Measurements from ENCODE around the gene ZBTB43. TPM values are rescaled to one million over a fixed set of nuclear protein-coding genes. Genes with fewer than 3 reads are reported as not detected.
A peak's percentile ranks its signal among the peaks of the same experiment; 100 is the strongest.

ZBTB43 gene
- total and polyA plus RNA-seq, 2 of the 4 experiments (the other 2 are of a cell fraction): 4.5 to 15.1 TPM

DNA sequence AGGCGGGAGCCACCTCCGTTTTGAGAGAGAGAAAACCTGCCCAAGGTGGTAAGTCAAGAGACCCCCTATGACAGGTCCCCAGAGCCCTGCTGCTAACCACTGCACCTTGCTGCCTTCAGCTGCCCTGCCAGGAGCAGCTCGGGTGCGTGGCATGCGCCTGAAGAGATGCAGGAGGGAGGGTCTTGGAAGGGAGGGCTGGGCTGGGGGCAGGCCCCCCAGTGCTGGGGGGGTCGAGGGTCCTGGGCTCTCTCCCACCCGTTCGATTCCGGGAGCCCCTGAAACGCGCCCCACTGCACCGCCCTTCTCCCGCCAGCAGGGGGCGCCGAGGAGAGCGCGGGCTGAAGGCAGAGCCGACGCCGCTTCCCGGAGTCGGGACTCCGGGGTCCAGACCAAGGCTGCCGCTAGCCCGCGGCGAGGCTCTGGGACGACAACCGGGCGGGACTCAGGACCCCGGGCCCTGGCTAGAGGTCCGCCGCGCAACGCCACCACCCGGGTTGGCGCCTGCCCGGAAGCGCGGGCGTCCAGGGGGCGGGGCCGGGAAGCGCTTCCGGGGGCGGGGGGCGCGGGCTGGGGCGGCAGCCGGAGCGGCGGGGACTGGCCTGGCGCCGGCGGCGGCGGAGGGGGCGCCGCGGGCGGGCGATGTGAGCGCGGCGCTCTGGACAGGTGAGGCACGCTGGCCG is 55.4 kb downstream of the ZBTB43 start, which contains the start of gene ZBTB34 (continued):
- TF ChIP-seq CHD1 (IDR thresholded peaks at IDR 0.05; ENCODE audit: low read depth, low read length) (no peak), RFX5 (IDR thresholded peaks at IDR 0.05; ENCODE audit: low read depth, low read length) (no peak)

DNA sequence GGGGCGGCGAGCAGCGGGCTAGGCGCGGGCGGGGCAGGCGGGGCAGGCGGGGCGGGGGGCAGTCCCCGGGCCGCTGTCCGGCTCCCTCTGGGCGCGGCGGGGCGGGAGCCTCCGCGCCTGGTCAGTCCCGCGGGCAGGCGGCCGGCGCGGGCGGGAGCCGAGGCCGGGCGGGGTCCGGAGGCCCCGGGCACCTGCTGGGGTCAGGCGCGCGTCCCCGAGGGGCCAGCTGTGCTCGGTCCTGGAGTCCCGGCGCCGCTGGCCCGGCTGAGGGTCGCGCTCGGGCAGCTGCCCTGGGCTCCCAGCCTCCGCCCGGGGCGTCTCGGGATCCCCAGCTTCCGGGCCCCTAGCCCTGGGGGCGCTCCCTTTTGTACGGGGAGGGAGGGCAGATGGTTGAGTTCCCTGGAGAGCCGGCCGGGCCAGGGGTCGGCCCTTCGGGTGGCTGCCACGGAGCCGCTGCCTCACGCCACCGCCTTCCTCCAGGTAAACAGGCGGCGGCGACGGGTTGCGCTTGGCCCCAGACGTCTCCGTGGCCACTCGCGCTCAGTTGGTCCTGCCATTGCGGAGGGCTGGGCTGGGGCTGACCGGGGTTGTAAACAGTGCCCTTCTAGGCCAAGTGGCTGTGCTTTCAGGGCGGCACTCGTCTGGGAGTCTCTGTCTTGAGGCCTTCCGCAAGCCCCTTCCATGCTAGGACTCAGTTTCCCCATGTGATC is 56.1 kb downstream of the ZBTB43 start:
- H3K4me2 ChIP-seq (ENCODE audit: low read depth, low read length): peak overlapping the region; percentile 99
- peak overlapping the region; percentile 96 for H2AK9ac ChIP-seq (replicated peaks; ENCODE audit: low read depth, low read length, poor library complexity)
- DNase-seq (no peak), ATAC-seq (ENCODE audit: low read depth) (peak; percentile 70)
- H4K20me1 ChIP-seq (ENCODE audit: insufficient read depth, low read length): peaks cover 37% of the 10 kb centered on the region
- BruUV-seq (replicated peaks): no TSS peak
- H3K4me3 ChIP-seq (ENCODE audit: insufficient read depth, low read depth, low read length): peak overlapping the region; percentile 72
- peak overlapping the region; percentile 78 for H4K91ac ChIP-seq (ENCODE audit: insufficient read depth, low read depth, low read length)
- peak overlapping the region; percentile 87 for H3K9ac ChIP-seq (ENCODE audit: low read depth, low read length)
- H3K4ac ChIP-seq (ENCODE audit: low read depth, low read length): peak overlapping the region; percentile 31
- H3K56ac ChIP-seq (ENCODE audit: extremely low read depth, insufficient read depth, low read length): peak overlapping the region; percentile 51; the same call in 1 of the 2 replicates
- peaks cover 19% of the 10 kb centered on the region for H3K27me3 ChIP-seq (ENCODE audit: control insufficient read depth, insufficient read depth, low read length)
- peak overlapping the region; percentile 91 for H2AFZ ChIP-seq (replicated peaks; ENCODE audit: low read length, poor library complexity)
- H4K5ac ChIP-seq (ENCODE audit: low read depth, low read length): peak overlapping the region; percentile 78
- H2BK5ac ChIP-seq (ENCODE audit: low read depth, low read length, poor library complexity, severe bottlenecking): peak overlapping the region; percentile 74
- POLR2A ChIA-PET (ENCODE audit: unreplicated experiment): no interaction called here
- H3K36me3 ChIP-seq (ENCODE audit: control insufficient read depth, insufficient read depth, low read length): peaks cover 9% of the 10 kb centered on the region
- H3K9me3 ChIP-seq (ENCODE audit: control insufficient read depth, insufficient read depth, low read length): no peaks in the 10 kb centered on the region
- intact Hi-C loops (cut with micrococcal nuclease): no loop called here
- no peak overlapping the region; the same call in 2 of the 3 replicates for H2BK15ac ChIP-seq (ENCODE audit: low read depth, low read length)
- H3K18ac ChIP-seq (ENCODE audit: low read depth, low read length): peak overlapping the region; percentile 66
- no peak overlapping the region for H2BK20ac ChIP-seq (ENCODE audit: low read depth, low read length)
- H2BK120ac ChIP-seq (ENCODE audit: low read depth, low read length): no peak overlapping the region; the same call in 1 of the 2 replicates
- peak overlapping the region; percentile 75 for H3K27ac ChIP-seq (ENCODE audit: insufficient read depth, low read length)
- WGBS, 2 experiments (ENCODE audit: extremely low coverage in 2 of 2, insufficient read length in 1 of 2): 6% methylated on average over 13 of the region's 71 CpGs; no CpG with 5 or more reads in 1 of the 2 experiments
- peaks cover 9% of the 10 kb centered on the region; the same call in 1 of the 2 replicates for H3K9me1 ChIP-seq (ENCODE audit: insufficient read depth, low read length)
- TF ChIP-seq CHD1 (IDR thresholded peaks at IDR 0.05; ENCODE audit: low read depth, low read length): no peak
- peak overlapping the region; percentile 80 for H2AK5ac ChIP-seq (ENCODE audit: low read depth, low read length)
- peak overlapping the region; percentile 76 for H3K14ac ChIP-seq (replicated peaks; ENCODE audit: low read depth, low read length)
- peak overlapping the region; percentile 50 for H3K23ac ChIP-seq (ENCODE audit: low read depth, low read length)
- CTCF ChIA-PET: interaction anchor here (0.5 kb wide), 1 partner anchor 98 kb away, joined by 6 read pairs; no protein-coding TSS in a partner anchor
- dilution Hi-C loops (cut with HindIII; ENCODE audit: low sequenced_read_pairs, unreplicated experiment): no loop called here
- H3K79me1 ChIP-seq (ENCODE audit: low read depth in 1 of 2, low read length in 2 of 2): peaks cover 37 to 44% of the 10 kb centered on the region in 2 experiments
- in situ Hi-C loops (cut with MboI; ENCODE audit: low sequenced_read_pairs): no loop called here
- H3K4me1 ChIP-seq (ENCODE audit: control insufficient read depth, insufficient read depth, low read length): peaks cover 7% of the 10 kb centered on the region
- peak overlapping the region; percentile 9 to 53; a peak in 2 of 4 replicates for H4K8ac ChIP-seq (ENCODE audit: low read depth in 2 of 2, low read length in 2 of 2)

Measured in IMR-90 (cell line).